HepG2 (cell line): ENCODE measurements around the gene MATR3. TPM values are rescaled to one million over a fixed set of nuclear protein-coding genes. Genes with fewer than 3 reads are reported as not detected.

Source experiments
- ARHGAP35 ChIP-seq: sonication (generic); formaldehyde crosslinking; IDR thresholded peaks from 2 replicates; pipeline ENCODE4 v1.9.0; 2022; ENCODE audit warnings: mild to moderate bottlenecking, inconsistent platforms, moderate library complexity, missing genetic modification reagents, borderline replicate concordance
- ELF1 ChIP-seq: sonication (generic); formaldehyde crosslinking; IDR thresholded peaks from 2 replicates; pipeline ENCODE4 v1.4.0; 2020; ENCODE audit warnings: missing genetic modification reagents
- GATAD2A ChIP-seq: IDR thresholded peaks from 2 replicates; pipeline ENCODE4 v1.6.1; 2016
- HNF1B ChIP-seq: sonication (generic); formaldehyde crosslinking; IDR thresholded peaks from 2 replicates; pipeline ENCODE4 v1.5.1; 2020; ENCODE audit warnings: mild to moderate bottlenecking, moderate library complexity, missing genetic modification reagents
- KMT2A ChIP-seq: sonication (generic); formaldehyde crosslinking; IDR thresholded peaks from 2 replicates; pipeline ENCODE4 v1.4.0; 2020; ENCODE audit warnings: missing genetic modification reagents
- KMT2B ChIP-seq: IDR thresholded peaks from 2 replicates; pipeline ENCODE4 v1.6.1; 2016; ENCODE audit warnings: missing genetic modification reagents, missing compliant biosample characterization
- MAX ChIP-seq: IDR thresholded peaks from 2 replicates; pipeline ENCODE4 v1.6.1; 2012; ENCODE audit warnings: inconsistent platforms
- REST ChIP-seq, 2 experiments: IDR thresholded peaks; 2 replicates each; pipeline ENCODE4 v1.6.1; 2011 to 2012; ENCODE audit warnings: low read length in 2 of 2, borderline replicate concordance in 1 of 2, low read depth in 1 of 2, mild to moderate bottlenecking in 1 of 2, moderate library complexity in 1 of 2
- SRF ChIP-seq: IDR thresholded peaks from 2 replicates; pipeline ENCODE4 v1.6.1; 2011; ENCODE audit warnings: mild to moderate bottlenecking, low read depth, low read length, moderate library complexity
- ZNF496 ChIP-seq: sonication (generic); formaldehyde crosslinking; IDR thresholded peaks from 2 replicates; pipeline ENCODE4 v1.8.1; 2023; ENCODE audit warnings: mild to moderate bottlenecking, moderate library complexity, missing genetic modification reagents; ENCODE audit not compliant: insufficient replicate concordance
- ZNF609 ChIP-seq: sonication (generic); formaldehyde crosslinking; IDR thresholded peaks from 2 replicates; pipeline ENCODE4 v1.4.0; 2020; ENCODE audit warnings: mild to moderate bottlenecking, missing genetic modification reagents, borderline replicate concordance
- ZNF619 ChIP-seq: sonication (generic); formaldehyde crosslinking; IDR thresholded peaks from 2 replicates; pipeline ENCODE4 v1.4.0; 2020; ENCODE audit warnings: mild to moderate bottlenecking, missing genetic modification reagents
- ZNF710 ChIP-seq: sonication (generic); formaldehyde crosslinking; IDR thresholded peaks from 2 replicates; pipeline ENCODE4 v1.5.0; 2020; ENCODE audit warnings: mild to moderate bottlenecking, missing genetic modification reagents, borderline replicate concordance
- polyA plus RNA-seq, 8 experiments: library from polyadenylated mRNA; depleted of rRNA in 3 of 8; stranded (reverse) in 7 of 8; unstranded in 1 of 8; fragments of >200 nt; fragmentation: Illumina TruSeq in 4 of 8; extraction: Trizol in 4 of 8; gene quantifications; 2 replicates each; pipeline versions ENCODE4 v1.2.1 to v1.2.3, GENCODE V29; 2011 to 2016; ENCODE audit warnings: low read depth in 4 of 8, missing spikeins in 1 of 8, mixed read lengths in 1 of 8; ENCODE audit not compliant: insufficient read depth in 1 of 8
- total RNA-seq, 5 experiments: library from RNA; depleted of rRNA; stranded (reverse); fragments of >200 nt; fragmentation: Illumina TruSeq; extraction: Trizol; gene quantifications; 2 replicates each; pipeline ENCODE4 v1.2.3, GENCODE V29; 2016; ENCODE audit warnings: low read depth in 1 of 5

The MATR3 gene
- total and polyA plus RNA-seq, 2 of the 13 experiments (the other 11 are each of a cell fraction or from before 2014, with no cell fraction given) = 94.2 to 341 TPM

- TF ChIP-seq ZNF609 (peak; percentile 25; the same call in 1 of the 2 replicates), KMT2A (CRISPR knock-in tag) (peak; percentile 77; the same call in 1 of the 2 replicates), SRF (no peak), KMT2B (CRISPR knock-in tag) (peak; percentile 86), ZNF710 (CRISPR knock-in tag) (peak; percentile 76), GATAD2A (0 out of 2 replicates have a peak, but pooled peaks have one; percentile 28), ZNF496 (CRISPR knock-in tag) (no peak), REST (IDR thresholded peaks at IDR 0.05; ENCODE audit: borderline replicate concordance in 1 of 2, low read depth in 1 of 2, low read length in 2 of 2) (peak in 1 of 2 experiments; percentile 46; a peak in 1 of 4 replicates), ARHGAP35 (CRISPR knock-in tag) (no peak; the same call in 1 of the 2 replicates), ZNF619 (CRISPR knock-in tag) (no peak), ELF1 (CRISPR knock-in tag) (peak; percentile 38; the same call in 1 of the 2 replicates), MAX (peak; percentile 51), HNF1B (CRISPR knock-in tag) (peak; percentile 57)
Observed at GRCh38 chr5:139293507-139294373, at the start of gene MATR3 (continued).
